BLaER1 (cell line): ENCODE data around the gene TMEM129.
A peak's percentile ranks its signal among the peaks of the same experiment; 100 is the strongest.

Experiments used
- H3K27ac ChIP-seq: shearing (Covaris generic); formaldehyde crosslinking; 2 replicates; pipeline ENCODE4 v1.8.1; 2022
- H3K27me3 ChIP-seq: shearing (Covaris generic); formaldehyde crosslinking; 2 replicates; pipeline ENCODE4 v1.8.1; 2022
- H3K36me3 ChIP-seq: shearing (Covaris generic); formaldehyde crosslinking; 2 replicates; pipeline ENCODE4 v1.8.1; 2022
- H3K4me1 ChIP-seq: shearing (Covaris generic); formaldehyde crosslinking; 2 replicates; pipeline ENCODE4 v1.8.1; 2022
- H3K4me2 ChIP-seq: shearing (Covaris generic); formaldehyde crosslinking; 2 replicates; pipeline ENCODE4 v1.8.1; 2022
- H3K4me3 ChIP-seq: shearing (Covaris generic); formaldehyde crosslinking; 2 replicates; pipeline ENCODE4 v1.8.1; 2022
- H3K9ac ChIP-seq: shearing (Covaris generic); formaldehyde crosslinking; 2 replicates; pipeline ENCODE4 v1.8.1; 2022
- H3K9me3 ChIP-seq: shearing (Covaris generic); formaldehyde crosslinking; 2 replicates; pipeline ENCODE4 v1.8.1; 2022
- H4K20me1 ChIP-seq: shearing (Covaris generic); formaldehyde crosslinking; 2 replicates; pipeline ENCODE4 v1.8.1; 2022
- Cebpa-rat ChIP-seq: shearing (Covaris generic); IDR thresholded peaks from 2 replicates; pipeline ENCODE4 v1.8.1; 2022

The TMEM129 gene

DNA sequence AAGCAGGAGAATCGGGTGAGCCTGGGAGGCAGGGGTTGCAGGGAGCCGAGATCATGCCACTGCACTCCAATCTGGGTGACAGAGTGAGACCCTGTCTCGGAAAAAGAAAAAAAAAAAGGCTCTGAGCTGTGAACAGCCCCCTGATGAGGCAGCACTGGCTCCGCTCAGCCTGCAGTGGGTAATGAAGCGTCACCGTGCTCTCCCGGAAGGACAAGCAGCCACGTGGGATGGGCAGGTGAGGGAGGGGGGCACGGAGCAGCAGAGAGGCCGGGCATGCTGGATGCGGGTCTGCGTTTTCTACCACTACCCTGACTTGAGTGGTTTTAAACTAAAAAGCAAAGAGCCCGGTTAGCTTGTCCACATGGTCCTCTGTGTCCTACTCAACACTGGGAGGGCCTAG, 15.7 kb upstream of the TMEM129 start:
- Histone ChIP-seq H4K20me1 (peaks cover 33% of the 10 kb centered on the region), H3K27me3 (no peaks in the 10 kb centered on the region), H3K9me3 (peaks cover 39% of the 10 kb centered on the region), H3K9ac (no peak overlapping the region), H3K27ac (no peak overlapping the region), H3K36me3 (peaks cover 98% of the 10 kb centered on the region), H3K4me2 (no peak overlapping the region), H3K4me1 (peaks cover 30% of the 10 kb centered on the region), H3K4me3 (peak overlapping the region; percentile 14; the same call in 1 of the 2 replicates)
- no peak for TF ChIP-seq Cebpa-rat

DNA sequence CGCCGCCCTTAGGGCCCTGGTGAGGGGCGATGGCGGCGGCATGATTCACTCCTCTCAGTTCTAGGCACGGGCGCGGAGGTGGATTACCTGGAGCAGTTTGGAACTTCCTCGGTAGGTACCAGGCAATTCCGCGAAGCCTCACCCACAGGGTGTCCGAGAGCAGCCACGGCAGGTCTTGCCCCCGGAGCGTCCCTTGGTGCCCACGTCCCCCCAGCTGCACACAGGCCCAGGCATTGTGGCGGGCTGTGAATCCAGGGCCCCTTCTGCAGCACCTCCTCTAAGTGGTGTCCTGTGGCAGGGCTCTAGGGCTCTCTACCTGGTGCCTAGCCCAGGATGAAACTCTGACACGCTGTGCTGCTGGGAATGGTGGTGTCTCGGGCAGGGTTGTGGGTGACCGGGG, 14.1 kb upstream of the TMEM129 start:
- Histone ChIP-seq H3K27ac (no peak overlapping the region), H3K4me2 (no peak overlapping the region), H3K27me3 (no peaks in the 10 kb centered on the region), H3K4me3 (no peak overlapping the region), H4K20me1 (peaks cover 33% of the 10 kb centered on the region), H3K9me3 (peaks cover 39% of the 10 kb centered on the region), H3K9ac (no peak overlapping the region), H3K4me1 (peaks cover 14% of the 10 kb centered on the region), H3K36me3 (peaks cover 98% of the 10 kb centered on the region)
- no peak for TF ChIP-seq Cebpa-rat

DNA sequence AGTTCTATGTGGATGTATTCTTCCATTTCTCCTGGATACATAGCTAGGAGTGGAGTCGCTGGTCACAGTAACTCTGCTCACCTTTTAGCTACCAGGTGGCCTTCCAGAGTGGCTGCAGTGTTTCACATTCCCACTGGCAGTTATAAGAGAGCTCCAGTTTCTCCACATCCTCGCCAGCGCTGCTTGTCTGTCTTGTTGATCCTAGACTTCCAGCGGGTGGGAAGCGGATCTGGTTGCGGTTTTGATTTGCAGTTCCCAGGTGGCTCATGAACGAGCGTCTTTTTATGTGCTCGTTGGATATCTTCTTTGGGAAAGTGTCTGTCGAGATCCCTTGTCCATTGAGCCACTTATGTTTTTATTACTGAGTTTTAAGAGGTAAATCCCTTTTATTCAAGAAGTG, 11.8 kb upstream of the TMEM129 start:
- no peaks in the 10 kb centered on the region for H3K27me3 ChIP-seq

GRCh38 chr4:1731180-1731579, 10.1 kb upstream of the TMEM129 start:
- Histone ChIP-seq H4K20me1 (peaks cover 68% of the 10 kb centered on the region), H3K9me3 (peaks cover 11% of the 10 kb centered on the region; the same call in 1 of the 2 replicates), H3K27me3 (no peaks in the 10 kb centered on the region), H3K36me3 (peaks cover 99% of the 10 kb centered on the region), H3K4me3 (no peak overlapping the region), H3K9ac (no peak overlapping the region), H3K27ac (no peak overlapping the region), H3K4me1 (peaks cover 34% of the 10 kb centered on the region), H3K4me2 (no peak overlapping the region)
- no peak for TF ChIP-seq Cebpa-rat

More for the DNA sequence above, 11.8 kb upstream of the TMEM129 start:
- H4K20me1 ChIP-seq: peaks cover 52% of the 10 kb centered on the region
- H3K4me1 ChIP-seq: peaks cover 16% of the 10 kb centered on the region
- H3K4me3 ChIP-seq: no peak overlapping the region
- H3K9me3 ChIP-seq: peaks cover 28% of the 10 kb centered on the region
- TF ChIP-seq Cebpa-rat: no peak
- no peak overlapping the region for H3K4me2 ChIP-seq
- H3K9ac ChIP-seq: no peak overlapping the region; the same call in 1 of the 2 replicates
- H3K27ac ChIP-seq: no peak overlapping the region
- H3K36me3 ChIP-seq: peaks cover 100% of the 10 kb centered on the region

- Histone ChIP-seq H3K4me1 (peaks cover 39% of the 10 kb centered on the region), H3K4me2 (no peak overlapping the region), H3K4me3 (no peak overlapping the region), H3K27ac (no peak overlapping the region), H3K27me3 (no peaks in the 10 kb centered on the region), H3K9me3 (peaks cover 7% of the 10 kb centered on the region; the same call in 1 of the 2 replicates), H3K9ac (no peak overlapping the region), H3K36me3 (peaks cover 99% of the 10 kb centered on the region), H4K20me1 (peaks cover 73% of the 10 kb centered on the region)
- no peak for TF ChIP-seq Cebpa-rat
Observed at GRCh38 chr4:1730532-1731135, 9.5 kb upstream of the TMEM129 start.

DNA sequence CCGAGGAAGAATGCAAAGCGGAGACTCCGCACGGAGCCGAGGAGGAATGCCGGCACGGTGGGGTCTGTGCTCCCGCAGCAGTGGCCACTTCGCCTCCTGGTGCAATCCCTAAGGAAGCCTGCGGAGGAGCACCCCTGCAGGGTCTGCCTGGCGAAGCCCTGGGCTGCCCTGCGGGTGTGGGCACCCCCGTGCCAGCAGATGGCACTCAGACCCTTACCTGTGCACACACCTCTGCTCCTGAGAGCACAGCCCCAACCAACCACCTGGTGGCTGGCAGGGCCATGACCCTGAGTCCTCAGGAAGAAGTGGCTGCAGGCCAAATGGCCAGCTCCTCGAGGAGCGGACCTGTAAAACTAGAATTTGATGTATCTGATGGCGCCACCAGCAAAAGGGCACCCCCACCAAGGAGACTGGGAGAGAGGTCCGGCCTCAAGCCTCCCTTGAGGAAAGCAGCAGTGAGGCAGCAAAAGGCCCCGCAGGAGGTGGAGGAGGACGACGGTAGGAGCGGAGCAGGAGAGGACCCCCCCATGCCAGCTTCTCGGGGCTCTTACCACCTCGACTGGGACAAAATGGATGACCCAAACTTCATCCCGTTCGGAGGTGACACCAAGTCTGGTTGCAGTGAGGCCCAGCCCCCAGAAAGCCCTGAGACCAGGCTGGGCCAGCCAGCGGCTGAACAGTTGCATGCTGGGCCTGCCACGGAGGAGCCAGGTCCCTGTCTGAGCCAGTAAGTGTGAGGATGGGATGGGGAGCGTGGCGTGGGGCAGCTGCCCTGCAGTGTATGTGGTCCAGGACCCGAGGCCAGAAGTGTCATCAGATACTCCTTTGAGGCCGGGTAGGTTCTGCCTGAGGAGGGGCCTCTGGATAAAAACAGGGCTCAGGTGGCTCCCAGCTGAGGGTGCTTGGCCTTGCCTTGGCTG, 7.2 kb upstream of the TMEM129 start:
- no peaks in the 10 kb centered on the region for H3K9me3 ChIP-seq
- peaks cover 54% of the 10 kb centered on the region for H3K4me1 ChIP-seq
- peaks cover 93% of the 10 kb centered on the region for H4K20me1 ChIP-seq
- no peak for TF ChIP-seq Cebpa-rat
- peaks cover 99% of the 10 kb centered on the region for H3K36me3 ChIP-seq
- H3K4me3 ChIP-seq: no peak overlapping the region
- 0 out of 2 replicates have a peak overlapping the region, but pooled peaks have one; percentile 6 for H3K9ac ChIP-seq
- H3K27ac ChIP-seq: peak overlapping the region; percentile 59
- H3K4me2 ChIP-seq: peak overlapping the region; percentile 51; the same call in 1 of the 2 replicates
- no peaks in the 10 kb centered on the region for H3K27me3 ChIP-seq

DNA sequence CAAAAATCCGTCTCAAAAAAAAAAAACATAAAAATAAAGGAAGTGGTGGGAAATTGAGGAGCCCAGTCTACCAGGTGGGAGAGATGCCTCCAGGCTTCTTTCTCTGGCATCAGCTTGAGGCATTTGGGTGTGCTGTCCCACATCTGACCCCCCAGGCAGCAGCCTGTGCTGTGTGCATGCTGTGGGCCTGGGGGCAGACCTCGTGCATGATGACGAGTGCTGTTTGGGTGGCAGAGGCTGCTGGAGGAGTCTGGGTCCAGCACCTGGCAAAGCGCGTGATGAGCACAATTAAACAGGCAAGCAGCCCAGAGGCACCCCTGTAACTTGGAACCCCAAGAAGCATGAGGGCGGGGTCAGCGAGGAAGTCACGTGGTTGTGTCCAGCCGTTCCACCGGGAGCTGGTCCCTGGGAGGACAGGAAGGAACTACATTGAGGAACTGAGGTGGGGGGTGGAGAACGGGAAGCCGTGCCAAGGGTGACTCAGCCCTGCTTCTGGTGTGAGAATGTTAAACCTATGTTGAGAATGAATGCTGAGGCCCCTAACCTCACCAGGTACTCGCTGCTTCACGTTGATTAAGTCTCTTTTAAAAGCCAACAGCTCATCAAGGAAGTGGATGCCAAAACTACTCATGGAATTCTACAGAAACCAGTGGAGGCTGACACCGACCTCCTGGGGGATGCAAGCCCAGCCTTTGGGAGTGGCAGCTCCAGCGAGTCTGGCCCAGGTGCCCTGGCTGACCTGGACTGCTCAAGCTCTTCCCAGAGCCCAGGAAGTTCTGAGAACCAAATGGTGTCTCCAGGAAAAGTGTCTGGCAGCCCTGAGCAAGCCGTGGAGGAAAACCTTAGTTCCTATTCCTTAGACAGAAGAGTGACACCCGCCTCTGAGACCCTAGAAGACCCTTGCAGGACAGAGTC, 6.3 kb upstream of the TMEM129 start:
- Histone ChIP-seq H3K27me3 (no peaks in the 10 kb centered on the region), H3K4me1 (peaks cover 64% of the 10 kb centered on the region), H3K27ac (peak overlapping the region; percentile 59), H3K4me3 (no peak overlapping the region), H3K4me2 (peak overlapping the region; percentile 51), H3K36me3 (peaks cover 90% of the 10 kb centered on the region), H3K9me3 (no peaks in the 10 kb centered on the region), H4K20me1 (peaks cover 95% of the 10 kb centered on the region), H3K9ac (peak overlapping the region; percentile 60; the same call in 1 of the 2 replicates)
- TF ChIP-seq Cebpa-rat: no peak

DNA sequence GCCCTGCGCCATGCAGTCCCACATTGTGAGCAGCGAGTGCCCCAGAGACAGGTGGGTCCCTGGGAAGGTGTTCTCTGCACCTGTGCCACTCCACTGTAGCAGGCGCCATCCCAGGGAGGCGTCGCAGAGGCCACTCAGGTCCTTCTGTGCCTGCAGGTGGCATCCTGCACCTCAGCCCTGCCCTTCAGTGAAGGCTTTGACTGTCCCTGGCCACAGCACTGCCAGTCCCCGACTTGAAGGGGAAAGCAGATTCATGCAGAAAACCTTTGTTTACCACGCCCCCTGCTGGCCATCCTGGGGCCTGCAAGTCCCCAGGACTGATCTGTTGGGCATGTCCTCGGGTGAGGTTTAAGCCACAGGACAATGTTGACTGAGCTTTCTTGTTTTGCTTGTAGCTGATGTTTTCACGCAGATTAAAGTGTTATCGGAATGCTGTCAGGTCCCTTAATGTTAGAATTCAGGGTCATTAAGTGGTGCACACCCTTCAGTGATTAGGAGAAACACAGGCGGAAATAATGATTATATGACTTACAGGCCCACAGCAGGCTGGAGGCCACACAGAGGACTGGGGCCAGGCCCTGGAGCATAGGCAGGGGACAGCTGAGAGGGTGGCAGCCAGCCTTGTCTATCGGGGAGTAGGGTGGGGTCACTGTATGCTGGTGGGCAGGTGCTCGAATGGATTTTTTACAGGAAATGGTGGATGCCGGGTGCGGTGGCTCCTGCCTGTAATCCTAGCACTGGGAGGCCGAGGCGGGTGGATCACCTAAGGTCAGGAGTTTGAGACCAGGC, 5.2 kb upstream of the TMEM129 start:
- Histone ChIP-seq H3K27me3 (no peaks in the 10 kb centered on the region), H3K9ac (peak overlapping the region; percentile 60; the same call in 1 of the 2 replicates), H3K36me3 (peaks cover 80% of the 10 kb centered on the region), H3K27ac (0 out of 2 replicates have a peak overlapping the region, but pooled peaks have one; percentile 32), H3K9me3 (no peaks in the 10 kb centered on the region), H3K4me2 (peak overlapping the region; percentile 51), H3K4me1 (peaks cover 71% of the 10 kb centered on the region), H3K4me3 (no peak overlapping the region), H4K20me1 (peaks cover 93% of the 10 kb centered on the region)
- TF ChIP-seq Cebpa-rat: no peak
